CD4-positive, alpha-beta T cell treated with Interleukin-15 for 1 hour (primary cell): ENCODE results near the gene DMRTA1.
"Not testable (repeated sequence)": the region's sequence is repeated elsewhere in the genome, so short reads cannot be mapped to it uniquely, and the experiment has no call there.

Experiments used
- DNase-seq: peaks from one replicate; pipeline ENCODE4 v3.0.0-alpha.2; 2020

Gene DMRTA1

GRCh38 chr9:22469928-22470544 lies 23.4 kb downstream of the DMRTA1 start:
- no peak for DNase-seq

- DNase-seq = no peak
These were observed 34.9 kb downstream of the DMRTA1 start for GRCh38 chr9:22481566-22481965.

DNA sequence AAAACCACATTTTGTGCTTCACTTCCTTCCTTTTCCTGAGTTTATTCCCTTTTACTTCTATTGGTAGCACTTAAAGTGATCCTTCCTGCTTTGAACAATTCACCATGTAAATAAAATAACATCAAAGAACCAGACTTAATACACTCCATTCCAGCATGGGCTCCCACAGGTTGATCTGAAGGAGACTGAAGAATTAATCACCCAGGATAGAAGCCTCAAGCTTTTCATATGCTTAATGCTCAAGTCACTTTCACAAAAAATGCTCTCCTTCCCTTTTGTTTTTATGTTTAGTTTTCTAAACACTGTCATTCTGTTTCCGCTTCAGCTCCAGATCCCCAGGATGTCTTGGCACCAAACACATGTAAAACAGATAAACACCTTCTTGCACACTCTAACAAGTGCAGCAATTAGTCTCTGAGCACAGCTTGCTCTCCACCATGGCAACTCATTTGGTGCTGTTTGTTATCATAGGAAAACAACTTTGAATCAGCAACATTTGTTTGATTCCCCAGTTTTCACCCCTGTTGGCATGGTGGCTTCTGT lies 37.0 kb downstream of the DMRTA1 start:
- no peak for DNase-seq

GRCh38 chr9:22496197-22496596 lies 49.6 kb downstream of the DMRTA1 start:
- DNase-seq = not testable (repeated sequence)
